ENCODE data around the gene GALNT18. TPM values are rescaled to one million over a fixed set of nuclear protein-coding genes. Genes with fewer than 3 reads are reported as not detected.

Gene GALNT18
- total and polyA plus RNA-seq, 9 donors = 3.0 to 13.2 (median 7.7) TPM

DNA sequence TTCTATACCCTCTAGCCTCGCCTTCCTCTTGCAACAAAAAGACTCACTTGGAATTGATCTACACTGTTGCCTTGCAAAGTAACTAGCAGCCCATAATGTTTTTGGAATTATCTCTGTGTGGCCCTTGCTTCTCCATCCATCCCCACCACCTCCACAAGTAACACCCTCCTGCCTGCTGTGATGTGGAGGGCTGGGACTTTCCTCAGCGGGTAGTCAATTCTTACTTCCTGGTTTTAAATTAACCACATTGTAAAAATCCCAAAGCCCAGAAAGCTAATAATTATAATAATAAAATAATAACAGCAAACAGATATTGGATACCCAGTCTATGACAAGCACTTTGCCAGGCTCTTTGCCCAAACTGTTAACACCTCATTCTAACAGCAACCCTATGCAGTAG lies 40.8 kb upstream of the GALNT18 start:
- Histone ChIP-seq H3K9me3 (no peaks in the 10 kb centered on the region), H3K4me1 (ENCODE audit: insufficient read depth) (no peaks in the 10 kb centered on the region), H3K4me3 (no peak overlapping the region), H3K27me3 (no peaks in the 10 kb centered on the region), H3K27ac (no peak overlapping the region), H3K36me3 (no peaks in the 10 kb centered on the region)
- 88 to 95% (median 91%) methylated on average over 2 of the region's 2 CpGs for WGBS, 3 donors
- no peak for DNase-seq
- intact Hi-C loops (cut with DNase I) = no loop called here
- TF ChIP-seq POLR2A (IDR thresholded peaks at IDR 0.05) (no peak), EP300 (IDR thresholded peaks at IDR 0.05) (no peak)
- TF ChIP-seq, protein P1, sequence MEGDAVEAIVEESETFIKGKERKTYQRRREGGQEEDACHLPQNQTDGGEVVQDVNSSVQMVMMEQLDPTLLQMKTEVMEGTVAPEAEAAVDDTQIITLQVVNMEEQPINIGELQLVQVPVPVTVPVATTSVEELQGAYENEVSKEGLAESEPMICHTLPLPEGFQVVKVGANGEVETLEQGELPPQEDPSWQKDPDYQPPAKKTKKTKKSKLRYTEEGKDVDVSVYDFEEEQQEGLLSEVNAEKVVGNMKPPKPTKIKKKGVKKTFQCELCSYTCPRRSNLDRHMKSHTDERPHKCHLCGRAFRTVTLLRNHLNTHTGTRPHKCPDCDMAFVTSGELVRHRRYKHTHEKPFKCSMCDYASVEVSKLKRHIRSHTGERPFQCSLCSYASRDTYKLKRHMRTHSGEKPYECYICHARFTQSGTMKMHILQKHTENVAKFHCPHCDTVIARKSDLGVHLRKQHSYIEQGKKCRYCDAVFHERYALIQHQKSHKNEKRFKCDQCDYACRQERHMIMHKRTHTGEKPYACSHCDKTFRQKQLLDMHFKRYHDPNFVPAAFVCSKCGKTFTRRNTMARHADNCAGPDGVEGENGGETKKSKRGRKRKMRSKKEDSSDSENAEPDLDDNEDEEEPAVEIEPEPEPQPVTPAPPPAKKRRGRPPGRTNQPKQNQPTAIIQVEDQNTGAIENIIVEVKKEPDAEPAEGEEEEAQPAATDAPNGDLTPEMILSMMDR (IDR thresholded peaks at IDR 0.05) = no peak

DNA sequence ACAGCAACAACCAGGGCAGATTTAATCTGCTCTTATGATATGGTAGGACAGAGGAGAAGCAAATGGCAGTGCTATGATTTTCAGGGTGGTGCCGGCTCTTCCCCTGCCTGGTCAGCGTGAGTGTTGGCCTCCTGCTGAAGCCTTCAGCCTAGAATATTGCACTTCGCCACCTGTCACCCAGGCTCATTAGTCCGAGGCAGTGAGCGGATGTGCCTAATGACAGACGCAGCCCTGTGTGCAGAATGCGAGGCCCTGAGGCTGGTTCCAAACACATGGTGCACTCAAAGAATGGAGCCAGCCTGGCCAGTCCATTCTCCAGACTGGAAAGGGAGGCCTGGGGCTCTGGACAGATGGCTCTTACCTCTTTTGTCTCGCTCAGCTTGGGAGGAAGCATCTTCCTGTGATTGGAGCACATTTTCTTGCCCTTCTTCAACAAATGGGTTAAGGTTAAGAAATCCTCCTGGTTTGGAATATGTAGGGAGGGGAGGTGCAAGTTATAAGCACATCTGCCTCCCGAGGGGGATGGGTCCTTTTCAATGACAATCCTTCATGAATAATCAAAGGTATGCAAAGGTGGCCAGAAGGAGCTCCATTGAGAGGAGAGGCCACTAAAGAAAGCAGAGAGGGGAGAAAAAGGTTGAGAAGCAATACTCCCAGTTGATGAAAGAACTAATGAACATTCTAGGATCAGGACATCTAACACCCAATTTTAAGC lies 39.7 kb upstream of the GALNT18 start:
- Histone ChIP-seq H3K36me3 (no peaks in the 10 kb centered on the region), H3K4me3 (no peak overlapping the region), H3K9me3 (no peaks in the 10 kb centered on the region), H3K27ac (no peak overlapping the region), H3K4me1 (ENCODE audit: insufficient read depth) (no peaks in the 10 kb centered on the region), H3K27me3 (no peaks in the 10 kb centered on the region)
- TF ChIP-seq POLR2A (IDR thresholded peaks at IDR 0.05) (no peak), EP300 (IDR thresholded peaks at IDR 0.05) (no peak)
- TF ChIP-seq, protein P1 (IDR thresholded peaks at IDR 0.05) = no peak
- DNase-seq = no peak
- 84 to 92% (median 84%) methylated on average over 9 of the region's 9 CpGs for WGBS, 3 donors
- intact Hi-C loops (cut with DNase I) = no loop called here

DNA sequence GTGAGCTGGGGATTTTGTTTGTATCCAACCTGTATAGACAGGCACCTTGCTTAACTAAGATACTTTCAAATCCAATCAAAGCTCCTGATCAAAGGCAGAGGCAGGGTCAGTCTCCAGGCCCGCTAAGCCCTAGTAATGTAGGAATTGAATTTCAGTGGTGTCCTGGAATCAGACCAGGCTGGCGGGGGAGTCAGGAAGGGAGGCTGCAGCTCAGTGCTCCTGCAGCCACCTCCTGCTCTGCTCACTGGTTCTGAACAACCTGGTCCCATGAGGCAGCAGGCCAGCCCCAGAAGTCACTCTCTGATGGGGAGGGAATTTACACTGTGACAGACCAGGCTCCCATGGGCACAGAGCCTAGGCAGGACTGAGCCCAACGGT lies 38.5 kb upstream of the GALNT18 start:
- Histone ChIP-seq H3K9me3 (no peaks in the 10 kb centered on the region), H3K36me3 (no peaks in the 10 kb centered on the region), H3K4me1 (ENCODE audit: insufficient read depth) (no peaks in the 10 kb centered on the region), H3K27ac (no peak overlapping the region), H3K4me3 (no peak overlapping the region), H3K27me3 (no peaks in the 10 kb centered on the region)
- TF ChIP-seq, protein P1 (IDR thresholded peaks at IDR 0.05) = no peak
- TF ChIP-seq POLR2A (IDR thresholded peaks at IDR 0.05) = no peak
- 58 to 68% (median 63%) methylated on average over 3 of the region's 3 CpGs for WGBS, 3 donors
- intact Hi-C loops (cut with DNase I) = no loop called here
- no peak for DNase-seq

DNA sequence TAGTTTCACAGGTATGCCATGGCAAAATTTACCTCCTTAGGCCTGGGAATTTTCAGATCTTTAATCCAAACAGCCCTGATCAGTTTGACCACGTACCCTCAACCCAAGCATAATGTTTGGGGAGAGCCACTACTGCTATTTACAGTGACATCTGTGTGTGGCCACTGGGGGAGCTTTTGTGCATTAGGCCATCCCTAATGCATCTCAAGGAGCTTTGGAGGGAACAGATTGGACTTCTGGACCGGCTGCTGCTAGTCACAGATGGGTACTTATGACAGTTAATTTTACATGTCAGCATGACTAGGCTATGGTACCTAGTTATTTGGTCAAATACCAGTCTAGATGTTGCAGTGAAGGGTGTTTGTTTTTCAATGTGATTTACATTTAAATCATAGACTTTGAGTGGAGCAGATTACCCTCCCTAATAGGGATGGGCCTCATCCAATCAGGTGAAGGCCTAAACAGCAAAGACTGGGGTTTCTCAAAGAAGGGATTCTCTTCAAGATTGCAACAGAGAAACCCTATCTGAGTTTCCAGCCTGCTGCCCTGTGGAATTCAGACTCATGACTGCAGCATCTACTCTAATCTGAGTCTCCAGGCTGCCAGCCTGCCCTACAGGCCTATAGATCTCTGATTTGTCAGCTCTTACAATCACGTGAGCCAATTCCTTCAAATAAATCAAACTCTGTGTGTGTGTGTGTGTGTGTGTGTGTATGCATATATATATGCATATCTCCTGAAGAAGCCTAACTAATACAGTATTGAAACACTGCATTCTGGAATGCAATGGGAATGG lies 38.0 kb upstream of the GALNT18 start:
- Histone ChIP-seq H3K27ac (no peak overlapping the region), H3K27me3 (no peaks in the 10 kb centered on the region), H3K4me1 (ENCODE audit: insufficient read depth) (no peaks in the 10 kb centered on the region), H3K36me3 (no peaks in the 10 kb centered on the region), H3K9me3 (no peaks in the 10 kb centered on the region), H3K4me3 (no peak overlapping the region)
- no peak for DNase-seq
- intact Hi-C loops (cut with DNase I) = no loop called here
- TF ChIP-seq EP300 (IDR thresholded peaks at IDR 0.05) = no peak
- TF ChIP-seq, protein P1 (IDR thresholded peaks at IDR 0.05) = no peak
- TF ChIP-seq POLR2A (IDR thresholded peaks at IDR 0.05) = no peak
- WGBS, 3 donors = 86 to 87% (median 87%) methylated on average over 3 of the region's 3 CpGs

Measured in ovary (tissue), 9 donors.